ENCODE measurements around the gene TMCO1.

DNA sequence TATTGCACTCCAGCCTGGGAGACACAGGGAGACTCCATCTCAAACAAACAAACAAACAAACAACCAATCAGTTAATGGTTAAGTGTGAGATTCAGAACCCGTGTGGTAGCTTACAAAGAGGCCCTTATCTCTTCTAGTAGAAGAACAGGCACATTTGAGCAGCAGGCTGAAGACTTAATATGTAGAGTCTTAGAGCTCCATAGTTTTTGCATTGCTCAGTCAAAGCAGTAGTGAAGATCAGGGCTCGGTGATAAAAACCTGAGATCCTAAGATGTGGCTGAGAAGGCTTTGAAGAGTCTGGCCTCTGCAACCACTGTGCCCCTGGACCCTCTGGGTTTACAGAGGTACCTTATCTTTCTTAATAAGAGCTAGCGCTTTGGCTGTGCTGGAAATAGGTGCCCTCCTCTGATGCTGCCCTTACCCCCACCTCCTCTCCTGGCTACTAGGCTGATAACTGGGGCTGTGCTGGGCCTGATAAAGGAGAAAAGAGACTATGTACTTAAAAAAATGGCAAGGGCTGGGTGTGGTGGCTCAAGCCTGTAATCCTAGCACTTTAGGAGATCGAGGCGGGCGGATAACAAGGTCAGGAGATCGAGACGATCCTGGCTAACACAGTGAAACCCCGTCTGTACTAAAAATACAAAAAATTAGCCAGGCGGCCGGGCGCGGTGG is 48.3 kb upstream of the TMCO1 start:
- TF ChIP-seq, protein P1, sequence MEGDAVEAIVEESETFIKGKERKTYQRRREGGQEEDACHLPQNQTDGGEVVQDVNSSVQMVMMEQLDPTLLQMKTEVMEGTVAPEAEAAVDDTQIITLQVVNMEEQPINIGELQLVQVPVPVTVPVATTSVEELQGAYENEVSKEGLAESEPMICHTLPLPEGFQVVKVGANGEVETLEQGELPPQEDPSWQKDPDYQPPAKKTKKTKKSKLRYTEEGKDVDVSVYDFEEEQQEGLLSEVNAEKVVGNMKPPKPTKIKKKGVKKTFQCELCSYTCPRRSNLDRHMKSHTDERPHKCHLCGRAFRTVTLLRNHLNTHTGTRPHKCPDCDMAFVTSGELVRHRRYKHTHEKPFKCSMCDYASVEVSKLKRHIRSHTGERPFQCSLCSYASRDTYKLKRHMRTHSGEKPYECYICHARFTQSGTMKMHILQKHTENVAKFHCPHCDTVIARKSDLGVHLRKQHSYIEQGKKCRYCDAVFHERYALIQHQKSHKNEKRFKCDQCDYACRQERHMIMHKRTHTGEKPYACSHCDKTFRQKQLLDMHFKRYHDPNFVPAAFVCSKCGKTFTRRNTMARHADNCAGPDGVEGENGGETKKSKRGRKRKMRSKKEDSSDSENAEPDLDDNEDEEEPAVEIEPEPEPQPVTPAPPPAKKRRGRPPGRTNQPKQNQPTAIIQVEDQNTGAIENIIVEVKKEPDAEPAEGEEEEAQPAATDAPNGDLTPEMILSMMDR (IDR thresholded peaks at IDR 0.05) = no peak
- no peak for TF ChIP-seq ZFX (IDR thresholded peaks at IDR 0.05; ENCODE audit: borderline replicate concordance)
